ENCODE measurements around the gene MAP2K5.

DNA sequence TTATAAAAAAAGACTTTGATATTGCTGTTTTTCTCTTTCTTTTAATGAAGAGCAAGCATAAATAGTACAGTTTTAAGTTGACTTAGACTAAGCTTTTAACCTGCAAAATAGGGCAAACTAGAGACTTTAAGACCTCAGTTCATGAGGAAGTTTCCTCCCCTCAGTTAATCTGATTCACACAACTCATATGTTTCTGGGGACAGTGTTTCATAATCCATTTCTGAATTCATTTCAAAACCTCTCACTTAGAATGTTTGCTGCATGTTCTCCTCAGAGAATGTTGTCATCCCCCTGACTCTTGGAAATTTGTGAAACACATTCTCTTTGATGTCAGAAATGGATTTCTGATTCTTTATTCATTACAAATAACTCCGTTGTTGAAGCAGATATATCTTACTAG is 203.5 kb downstream of the MAP2K5 start:
- TF ChIP-seq, protein P1, sequence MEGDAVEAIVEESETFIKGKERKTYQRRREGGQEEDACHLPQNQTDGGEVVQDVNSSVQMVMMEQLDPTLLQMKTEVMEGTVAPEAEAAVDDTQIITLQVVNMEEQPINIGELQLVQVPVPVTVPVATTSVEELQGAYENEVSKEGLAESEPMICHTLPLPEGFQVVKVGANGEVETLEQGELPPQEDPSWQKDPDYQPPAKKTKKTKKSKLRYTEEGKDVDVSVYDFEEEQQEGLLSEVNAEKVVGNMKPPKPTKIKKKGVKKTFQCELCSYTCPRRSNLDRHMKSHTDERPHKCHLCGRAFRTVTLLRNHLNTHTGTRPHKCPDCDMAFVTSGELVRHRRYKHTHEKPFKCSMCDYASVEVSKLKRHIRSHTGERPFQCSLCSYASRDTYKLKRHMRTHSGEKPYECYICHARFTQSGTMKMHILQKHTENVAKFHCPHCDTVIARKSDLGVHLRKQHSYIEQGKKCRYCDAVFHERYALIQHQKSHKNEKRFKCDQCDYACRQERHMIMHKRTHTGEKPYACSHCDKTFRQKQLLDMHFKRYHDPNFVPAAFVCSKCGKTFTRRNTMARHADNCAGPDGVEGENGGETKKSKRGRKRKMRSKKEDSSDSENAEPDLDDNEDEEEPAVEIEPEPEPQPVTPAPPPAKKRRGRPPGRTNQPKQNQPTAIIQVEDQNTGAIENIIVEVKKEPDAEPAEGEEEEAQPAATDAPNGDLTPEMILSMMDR (IDR thresholded peaks at IDR 0.05), result no peak
- TF ChIP-seq, protein P2, sequence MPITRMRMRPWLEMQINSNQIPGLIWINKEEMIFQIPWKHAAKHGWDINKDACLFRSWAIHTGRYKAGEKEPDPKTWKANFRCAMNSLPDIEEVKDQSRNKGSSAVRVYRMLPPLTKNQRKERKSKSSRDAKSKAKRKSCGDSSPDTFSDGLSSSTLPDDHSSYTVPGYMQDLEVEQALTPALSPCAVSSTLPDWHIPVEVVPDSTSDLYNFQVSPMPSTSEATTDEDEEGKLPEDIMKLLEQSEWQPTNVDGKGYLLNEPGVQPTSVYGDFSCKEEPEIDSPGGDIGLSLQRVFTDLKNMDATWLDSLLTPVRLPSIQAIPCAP (CRISPR knock-in tag; IDR thresholded peaks at IDR 0.05), result no peak
- no peak for TF ChIP-seq ZBTB21 (CRISPR knock-in tag; IDR thresholded peaks at IDR 0.05; ENCODE audit: borderline replicate concordance)

All from WTC11 (cell line).